K562 (cell line): ENCODE results near the gene MAP1LC3B. TPM values are rescaled to one million over a fixed set of nuclear protein-coding genes. Genes with fewer than 3 reads are reported as not detected.

Experiments used
- COPS2 ChIP-seq: fragments of 450-650 bp; conservative IDR thresholded peaks from 2 replicates; pipeline ENCODE4 v1.6.1; 2016; ENCODE audit warnings: mild to moderate bottlenecking, moderate library complexity
- DPF2 ChIP-seq: fragments of 450-650 bp; IDR thresholded peaks from 2 replicates; pipeline ENCODE4 v1.6.1; 2016
- LEF1 ChIP-seq: fragments of 450-650 bp; IDR thresholded peaks from 2 replicates; pipeline ENCODE4 v1.6.1; 2016; ENCODE audit warnings: mild to moderate bottlenecking
- MAFF ChIP-seq: IDR thresholded peaks from 2 replicates; pipeline ENCODE4 v1.6.1; 2012; ENCODE audit warnings: low read length, improper control_type of control experiment
- MTA3 ChIP-seq: fragments of 450-650 bp; formaldehyde crosslinking; IDR thresholded peaks from 2 replicates; pipeline ENCODE4 v1.6.1; 2017; ENCODE audit warnings: mild to moderate bottlenecking, borderline replicate concordance
- NONO ChIP-seq, 2 experiments: fragments of 200-400 bp in 1 of 2; fragments of 450-650 bp in 1 of 2; formaldehyde crosslinking in 1 of 2; IDR thresholded peaks; 2 replicates each; pipeline ENCODE4 v1.6.1; 2017; ENCODE audit warnings: low read depth in 2 of 2, mild to moderate bottlenecking in 2 of 2, moderate library complexity in 2 of 2, low read length in 1 of 2
- POLR2H ChIP-seq: IDR thresholded peaks from 2 replicates; pipeline ENCODE4 v1.6.1; 2016; ENCODE audit warnings: missing genetic modification characterization, low read depth, mild to moderate bottlenecking, control low read depth, missing compliant biosample characterization, moderate library complexity
- SOX6 ChIP-seq: fragments of 450-650 bp; IDR thresholded peaks from 2 replicates; pipeline ENCODE4 v1.6.1; 2014; ENCODE audit warnings: mild to moderate bottlenecking
- TCF7 ChIP-seq: sonication (generic); IDR thresholded peaks from 2 replicates; pipeline ENCODE4 v1.6.1; 2016; ENCODE audit warnings: antibody characterized with exemption, borderline replicate concordance
- ZNF133 ChIP-seq: fragments of 250-450 bp; sonication (Bioruptor Pico); IDR thresholded peaks from 2 replicates; pipeline ENCODE4 v1.4.0; 2020; ENCODE audit warnings: mild to moderate bottlenecking
- ZNF263 ChIP-seq: sonication (generic); formaldehyde crosslinking; IDR thresholded peaks from 2 replicates; pipeline ENCODE4 v1.8.0; 2022; ENCODE audit warnings: mild to moderate bottlenecking, missing genetic modification reagents, borderline replicate concordance
- ZNF584 ChIP-seq: fragments of 200-800 bp; sonication (Bioruptor generic); IDR thresholded peaks from 2 replicates; pipeline ENCODE4 v1.6.1; 2016; ENCODE audit warnings: low read depth, mild to moderate bottlenecking, missing genetic modification characterization, missing compliant biosample characterization
- ZNF644 ChIP-seq: fragments of 200-800 bp; sonication (Bioruptor generic); IDR thresholded peaks from 2 replicates; pipeline ENCODE4 v1.6.1; 2016; ENCODE audit warnings: low read depth, missing genetic modification characterization, missing compliant biosample characterization
- ZNF766 ChIP-seq: fragments of 200-800 bp; sonication (Bioruptor generic); conservative IDR thresholded peaks from 2 replicates; pipeline ENCODE4 v1.6.1; 2016; ENCODE audit warnings: missing genetic modification characterization, missing compliant biosample characterization
- ZNF830 ChIP-seq: fragments of 250-450 bp; sonication (Bioruptor Pico); IDR thresholded peaks from 2 replicates; pipeline ENCODE4 v1.5.0; 2021; ENCODE audit warnings: mild to moderate bottlenecking
- polyA plus RNA-seq, 8 experiments: library from polyadenylated mRNA; depleted of rRNA in 4 of 8; stranded (reverse) in 5 of 8; unstranded in 3 of 8; fragments of >200 nt; fragmentation: Nextera tagmentation in 2 of 8; fragmentation: Illumina TruSeq in 1 of 8; extraction: Ambion mirVana in 2 of 8; extraction: Trizol in 1 of 8; gene quantifications; 2 replicates each; pipeline versions ENCODE4 v1.2.1 to v1.2.3, GENCODE V29; 2011 to 2014; ENCODE audit warnings: inconsistent platforms in 1 of 8, missing spikeins in 1 of 8
- total RNA-seq, 7 experiments: library from RNA; depleted of rRNA in 6 of 7; stranded (reverse); fragments of >200 nt in 6 of 7; fragmentation: Illumina TruSeq in 2 of 7; extraction: Trizol in 2 of 7; gene quantifications; 2 replicates each; pipeline versions ENCODE4 v1.2.1 to v1.2.3, GENCODE V29; 2011 to 2021; ENCODE audit warnings: low replicate concordance in 1 of 7
- TF ChIP-seq, protein P1 (sequence below): fragments of 450-650 bp; formaldehyde crosslinking; IDR thresholded peaks from 2 replicates; pipeline ENCODE4 v1.4.0; 2020; ENCODE audit warnings: mild to moderate bottlenecking, moderate library complexity
- TF ChIP-seq, protein P2 (sequence below): fragments of 250-450 bp; sonication (Bioruptor Pico); IDR thresholded peaks from 2 replicates; pipeline ENCODE4 v1.5.0; 2021; ENCODE audit warnings: mild to moderate bottlenecking, borderline replicate concordance
- TF ChIP-seq, protein P3 (sequence below): fragments of 450-650 bp; IDR thresholded peaks from 2 replicates; pipeline ENCODE4 v1.6.1; 2016; ENCODE audit warnings: antibody characterized with exemption
- TF ChIP-seq, protein P4 (sequence below), 3 experiments: fragments of 200-800 bp in 1 of 3; fragments of 250-450 bp in 1 of 3; fragments of 450-650 bp in 1 of 3; sonication (Bioruptor Pico) in 1 of 3; sonication (Bioruptor generic) in 1 of 3; formaldehyde crosslinking in 1 of 3; IDR thresholded peaks; 2 replicates each; pipeline versions ENCODE4 v1.6.1 to v1.8.0; 2016 to 2022; ENCODE audit warnings: mild to moderate bottlenecking in 2 of 3, missing genetic modification characterization in 2 of 3, missing compliant biosample characterization in 1 of 3, moderate library complexity in 1 of 3

MAP1LC3B gene
- total and polyA plus RNA-seq, 9 of the 15 experiments (the other 6 are each of a cell fraction or from before 2014, with no cell fraction given) = 16.0 to 81.5 (median 36.7) TPM

DNA sequence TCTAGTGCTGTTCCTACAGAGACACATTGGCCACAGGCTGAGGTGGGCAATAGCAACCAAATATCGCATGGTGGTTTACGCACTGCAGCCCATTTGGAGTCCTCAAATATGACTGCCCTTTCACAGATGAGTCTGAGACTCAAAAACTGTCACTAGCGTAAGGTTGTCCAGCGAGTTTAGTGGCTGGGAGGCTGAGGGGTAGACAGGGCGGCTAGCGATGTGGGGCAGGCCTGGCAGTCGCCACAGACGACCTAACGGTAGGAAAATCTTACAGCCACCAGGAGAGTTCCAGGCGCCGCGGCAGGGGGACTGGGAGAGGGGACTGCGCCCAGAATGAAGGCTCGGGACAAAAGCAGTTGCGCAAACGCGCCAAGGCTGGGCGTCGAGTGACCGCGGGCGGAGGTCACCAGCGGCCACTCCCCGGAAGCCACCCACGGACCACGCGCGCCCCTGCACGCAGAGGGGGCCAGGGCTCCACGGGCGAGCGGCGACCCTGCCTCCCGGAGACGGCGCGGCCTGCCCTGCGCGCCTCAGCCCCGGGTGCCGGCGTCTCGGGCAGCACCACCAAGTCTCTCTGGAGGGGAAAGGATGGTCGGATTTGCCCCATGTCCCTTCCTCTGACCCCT lies 699 bp upstream of the MAP1LC3B start (continued):
- TF ChIP-seq ZNF263 (no peak), ZNF766 (CRISPR knock-in tag) (peak; percentile 35; the same call in 1 of the 2 replicates), ZNF644 (tag) (peak; percentile 33; the same call in 1 of the 2 replicates), TCF7 (peak; percentile 25; the same call in 1 of the 2 replicates), MTA3 (no peak), ZNF584 (CRISPR knock-in tag) (peak; percentile 92; the same call in 1 of the 2 replicates), LEF1 (no peak), DPF2 (peak; percentile 31; the same call in 1 of the 2 replicates), NONO (IDR thresholded peaks at IDR 0.05; ENCODE audit: low read depth in 2 of 2, low read length in 1 of 2) (0 out of 4 replicates have a peak, but pooled peaks of 1 of the 2 experiments have one; percentile 19), ZNF133 (CRISPR knock-in tag) (0 out of 2 replicates have a peak, but pooled peaks have one; percentile 4), POLR2H (tag) (no peak), SOX6 (0 out of 2 replicates have a peak, but pooled peaks have one; percentile 11), COPS2 (no peak), ZNF830 (CRISPR knock-in tag) (no peak), MAFF (no peak)
- TF ChIP-seq, protein P1, sequence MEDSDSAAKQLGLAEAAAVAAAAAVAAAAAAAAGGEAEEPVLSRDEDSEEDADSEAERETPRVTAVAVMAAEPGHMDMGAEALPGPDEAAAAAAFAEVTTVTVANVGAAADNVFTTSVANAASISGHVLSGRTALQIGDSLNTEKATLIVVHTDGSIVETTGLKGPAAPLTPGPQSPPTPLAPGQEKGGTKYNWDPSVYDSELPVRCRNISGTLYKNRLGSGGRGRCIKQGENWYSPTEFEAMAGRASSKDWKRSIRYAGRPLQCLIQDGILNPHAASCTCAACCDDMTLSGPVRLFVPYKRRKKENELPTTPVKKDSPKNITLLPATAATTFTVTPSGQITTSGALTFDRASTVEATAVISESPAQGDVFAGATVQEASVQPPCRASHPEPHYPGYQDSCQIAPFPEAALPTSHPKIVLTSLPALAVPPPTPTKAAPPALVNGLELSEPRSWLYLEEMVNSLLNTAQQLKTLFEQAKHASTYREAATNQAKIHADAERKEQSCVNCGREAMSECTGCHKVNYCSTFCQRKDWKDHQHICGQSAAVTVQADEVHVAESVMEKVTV (CRISPR knock-in tag) = 0 out of 2 replicates have a peak, but pooled peaks have one; percentile 10
- TF ChIP-seq, protein P2, sequence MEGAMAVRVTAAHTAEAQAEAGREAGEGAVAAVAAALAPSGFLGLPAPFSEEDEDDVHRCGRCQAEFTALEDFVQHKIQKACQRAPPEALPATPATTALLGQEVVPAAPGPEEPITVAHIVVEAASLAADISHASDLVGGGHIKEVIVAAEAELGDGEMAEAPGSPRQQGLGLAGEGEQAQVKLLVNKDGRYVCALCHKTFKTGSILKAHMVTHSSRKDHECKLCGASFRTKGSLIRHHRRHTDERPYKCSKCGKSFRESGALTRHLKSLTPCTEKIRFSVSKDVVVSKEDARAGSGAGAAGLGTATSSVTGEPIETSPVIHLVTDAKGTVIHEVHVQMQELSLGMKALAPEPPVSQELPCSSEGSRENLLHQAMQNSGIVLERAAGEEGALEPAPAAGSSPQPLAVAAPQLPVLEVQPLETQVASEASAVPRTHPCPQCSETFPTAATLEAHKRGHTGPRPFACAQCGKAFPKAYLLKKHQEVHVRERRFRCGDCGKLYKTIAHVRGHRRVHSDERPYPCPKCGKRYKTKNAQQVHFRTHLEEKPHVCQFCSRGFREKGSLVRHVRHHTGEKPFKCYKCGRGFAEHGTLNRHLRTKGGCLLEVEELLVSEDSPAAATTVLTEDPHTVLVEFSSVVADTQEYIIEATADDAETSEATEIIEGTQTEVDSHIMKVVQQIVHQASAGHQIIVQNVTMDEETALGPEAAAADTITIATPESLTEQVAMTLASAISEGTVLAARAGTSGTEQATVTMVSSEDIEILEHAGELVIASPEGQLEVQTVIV (CRISPR knock-in tag) = no peak
- TF ChIP-seq, protein P3, sequence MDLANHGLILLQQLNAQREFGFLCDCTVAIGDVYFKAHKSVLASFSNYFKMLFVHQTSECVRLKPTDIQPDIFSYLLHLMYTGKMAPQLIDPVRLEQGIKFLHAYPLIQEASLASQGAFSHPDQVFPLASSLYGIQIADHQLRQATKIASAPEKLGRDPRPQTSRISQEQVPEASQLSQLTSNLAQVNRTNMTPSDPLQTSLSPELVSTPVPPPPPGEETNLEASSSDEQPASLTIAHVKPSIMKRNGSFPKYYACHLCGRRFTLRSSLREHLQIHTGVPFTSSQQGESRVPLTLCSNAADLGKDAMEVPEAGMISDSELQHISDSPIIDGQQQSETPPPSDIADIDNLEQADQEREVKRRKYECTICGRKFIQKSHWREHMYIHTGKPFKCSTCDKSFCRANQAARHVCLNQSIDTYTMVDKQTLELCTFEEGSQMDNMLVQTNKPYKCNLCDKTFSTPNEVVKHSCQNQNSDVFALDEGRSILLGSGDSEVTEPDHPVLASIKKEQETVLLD = peak; percentile 21; the same call in 1 of the 2 replicates
- TF ChIP-seq, protein P4, sequence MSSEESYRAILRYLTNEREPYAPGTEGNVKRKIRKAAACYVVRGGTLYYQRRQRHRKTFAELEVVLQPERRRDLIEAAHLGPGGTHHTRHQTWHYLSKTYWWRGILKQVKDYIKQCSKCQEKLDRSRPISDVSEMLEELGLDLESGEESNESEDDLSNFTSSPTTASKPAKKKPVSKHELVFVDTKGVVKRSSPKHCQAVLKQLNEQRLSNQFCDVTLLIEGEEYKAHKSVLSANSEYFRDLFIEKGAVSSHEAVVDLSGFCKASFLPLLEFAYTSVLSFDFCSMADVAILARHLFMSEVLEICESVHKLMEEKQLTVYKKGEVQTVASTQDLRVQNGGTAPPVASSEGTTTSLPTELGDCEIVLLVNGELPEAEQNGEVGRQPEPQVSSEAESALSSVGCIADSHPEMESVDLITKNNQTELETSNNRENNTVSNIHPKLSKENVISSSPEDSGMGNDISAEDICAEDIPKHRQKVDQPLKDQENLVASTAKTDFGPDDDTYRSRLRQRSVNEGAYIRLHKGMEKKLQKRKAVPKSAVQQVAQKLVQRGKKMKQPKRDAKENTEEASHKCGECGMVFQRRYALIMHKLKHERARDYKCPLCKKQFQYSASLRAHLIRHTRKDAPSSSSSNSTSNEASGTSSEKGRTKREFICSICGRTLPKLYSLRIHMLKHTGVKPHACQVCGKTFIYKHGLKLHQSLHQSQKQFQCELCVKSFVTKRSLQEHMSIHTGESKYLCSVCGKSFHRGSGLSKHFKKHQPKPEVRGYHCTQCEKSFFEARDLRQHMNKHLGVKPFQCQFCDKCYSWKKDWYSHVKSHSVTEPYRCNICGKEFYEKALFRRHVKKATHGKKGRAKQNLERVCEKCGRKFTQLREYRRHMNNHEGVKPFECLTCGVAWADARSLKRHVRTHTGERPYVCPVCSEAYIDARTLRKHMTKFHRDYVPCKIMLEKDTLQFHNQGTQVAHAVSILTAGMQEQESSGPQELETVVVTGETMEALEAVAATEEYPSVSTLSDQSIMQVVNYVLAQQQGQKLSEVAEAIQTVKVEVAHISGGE (CRISPR knock-in tag; IDR thresholded peaks at IDR 0.05) = peak in 1 of 3 experiments; percentile 82; a peak in 2 of 6 replicates
